Activated B cell treated with CpG ODN at 0.5 μM for 24 hours (primary cell): Measurements from ENCODE around the gene HPN. TPM values are rescaled to one million over a fixed set of nuclear protein-coding genes. Genes with fewer than 3 reads are reported as not detected.
A peak's percentile ranks its signal among the peaks of the same experiment; 100 is the strongest.
"Not testable (repeated sequence)": the region's sequence is repeated elsewhere in the genome, so short reads cannot be mapped to it uniquely, and the experiment has no call there.

Experiments
- ATAC-seq: fragments of 200-7000 bp; cut with Tn5 transposase; one replicate; pipeline ENCODE4 v1.10.0; 2021; ENCODE audit warnings: low read depth, mild to moderate bottlenecking, moderate library complexity
- CTCF ChIA-PET: fragments of 350-600 bp; sonication (Branson Sonifier 250); formaldehyde crosslinking; loops from one replicate; lab custom pipeline; 2021; ENCODE audit warnings: antibody characterized with exemption; lab: Charles Lee
- POLR2A ChIA-PET: fragments of 350-600 bp; sonication (Branson Sonifier 250); formaldehyde crosslinking; loops from one replicate; lab custom pipeline; 2021; ENCODE audit warnings: antibody characterized with exemption; lab: Charles Lee
- DNase-seq: peaks from one replicate; pipeline ENCODE4 v3.0.0; 2022
- H3K27ac Mint-ChIP-seq: one replicate; pipeline ENCODE4 v1.8.0; 2020; ENCODE audit warnings: mixed read lengths
- H3K27me3 Mint-ChIP-seq: one replicate; pipeline ENCODE4 v1.8.0; 2021; ENCODE audit warnings: mixed read lengths
- H3K36me3 Mint-ChIP-seq: one replicate; pipeline ENCODE4 v1.8.0; 2021; ENCODE audit warnings: low read depth, mixed read lengths
- H3K4me1 Mint-ChIP-seq: one replicate; pipeline ENCODE4 v1.8.0; 2021; ENCODE audit warnings: mixed read lengths
- H3K4me3 Mint-ChIP-seq: one replicate; pipeline ENCODE4 v1.8.0; 2020; ENCODE audit warnings: mild to moderate bottlenecking, mixed read lengths
- H3K9me3 Mint-ChIP-seq: one replicate; pipeline ENCODE4 v1.8.0; 2020; ENCODE audit warnings: mixed read lengths
- CTCF ChIP-seq: fragments of 200-600 bp; IDR thresholded peaks from one replicate; pipeline ENCODE4 v1.8.0; 2022; ENCODE audit warnings: antibody characterized with exemption, mild to moderate bottlenecking
- intact Hi-C: fragments of 100-400 bp; cut with micrococcal nuclease; formaldehyde crosslinking; loops from one replicate; pipeline ENCODE4 v1.15.1; 2024
- total RNA-seq: library from RNA; stranded (reverse); gene quantifications from 2 replicates; pipeline ENCODE4 v1.2.3, GENCODE V29; 2022

HPN gene
- total RNA-seq, result not detected in 2 replicates

DNA sequence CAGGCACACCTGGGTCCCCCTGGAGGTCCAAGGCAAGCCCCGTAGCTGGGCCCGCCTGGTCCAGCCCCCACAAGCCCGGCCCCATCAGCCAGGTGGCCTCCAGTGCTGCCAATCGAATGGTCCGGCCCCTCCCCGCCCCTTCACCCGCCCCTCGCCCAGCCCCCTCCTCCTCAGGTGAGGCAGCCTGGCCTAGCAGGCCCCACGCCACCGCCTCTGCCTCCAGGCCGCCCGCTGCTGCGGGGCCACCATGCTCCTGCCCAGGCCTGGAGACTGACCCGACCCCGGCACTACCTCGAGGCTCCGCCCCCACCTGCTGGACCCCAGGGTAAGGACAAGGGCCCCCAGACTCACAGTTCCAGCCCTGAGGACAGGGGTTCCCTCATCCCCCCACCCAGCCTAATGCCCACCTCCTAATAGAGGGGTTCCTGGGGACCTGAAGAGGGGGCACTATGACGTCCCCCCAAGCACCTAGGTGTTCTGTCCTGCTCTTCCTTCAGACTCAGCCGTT lies at the start of gene HPN:
Gene HPN, plus strand, starts transcription at position 174 of the 508 bp plus-strand sequence. CDS start 786 bp downstream, outside the sequence.
- H3K27me3 Mint-ChIP-seq, result peaks cover 3% of the 10 kb centered on the region
- intact Hi-C loops, result no loop called here
- no peak within 1 kb of the TSS for H3K27ac Mint-ChIP-seq
- ChIA-PET POLR2A (no interaction called here), CTCF (no interaction called here)
- no peak for ATAC-seq
- H3K4me1 Mint-ChIP-seq, result peaks cover 55% of the 10 kb centered on the region
- DNase-seq, result no peak
- peak within 1 kb of the TSS; percentile 82 for H3K4me3 Mint-ChIP-seq
- H3K9me3 Mint-ChIP-seq, result no peaks in the 10 kb centered on the region
- H3K36me3 Mint-ChIP-seq, result no peaks in the 10 kb centered on the region
- TF ChIP-seq CTCF, result no peak

DNA sequence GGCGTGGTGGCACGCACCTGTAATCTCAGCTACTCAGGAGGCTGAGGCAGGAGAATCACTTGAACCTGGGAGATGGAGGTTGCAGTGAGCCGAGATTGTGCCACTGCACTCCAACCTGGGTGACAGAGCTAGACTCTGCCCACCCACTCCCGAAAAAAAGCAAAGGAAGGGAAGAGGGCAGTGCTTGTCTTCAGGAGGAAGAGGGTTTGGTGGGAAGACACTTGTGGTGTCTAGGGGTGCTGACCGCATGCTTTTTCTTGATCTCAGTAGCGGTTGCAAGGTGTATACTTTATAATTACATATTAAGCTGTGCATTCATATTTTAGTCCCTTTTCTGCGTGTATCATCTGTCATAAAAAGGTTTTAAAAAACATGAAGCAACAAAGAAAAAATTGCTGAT lies 48.9 kb upstream of the HPN start:
- H3K4me3 Mint-ChIP-seq, POLR2A ChIA-PET, H3K9me3 Mint-ChIP-seq, H3K27me3 Mint-ChIP-seq, DNase-seq, H3K36me3 Mint-ChIP-seq, H3K27ac Mint-ChIP-seq, ATAC-seq, CTCF ChIA-PET, intact Hi-C loops: not testable (repeated sequence)
- H3K4me1 Mint-ChIP-seq, result peaks cover 15% of the 10 kb centered on the region

- intact Hi-C loops, result no loop called here
- ChIA-PET POLR2A (no interaction called here), CTCF (no interaction called here)
- H3K27ac Mint-ChIP-seq, result no peak overlapping the region
- DNase-seq (no peak), ATAC-seq (no peak)
- H3K4me3 Mint-ChIP-seq, result no peak overlapping the region
- TF ChIP-seq CTCF, result no peak
- peaks cover 28% of the 10 kb centered on the region for H3K4me1 Mint-ChIP-seq
- no peaks in the 10 kb centered on the region for H3K9me3 Mint-ChIP-seq
- H3K27me3 Mint-ChIP-seq, result no peaks in the 10 kb centered on the region
- H3K36me3 Mint-ChIP-seq, result no peaks in the 10 kb centered on the region
Measured at GRCh38 chr19:34994286-34994642, 47.3 kb upstream of the HPN start.

DNA sequence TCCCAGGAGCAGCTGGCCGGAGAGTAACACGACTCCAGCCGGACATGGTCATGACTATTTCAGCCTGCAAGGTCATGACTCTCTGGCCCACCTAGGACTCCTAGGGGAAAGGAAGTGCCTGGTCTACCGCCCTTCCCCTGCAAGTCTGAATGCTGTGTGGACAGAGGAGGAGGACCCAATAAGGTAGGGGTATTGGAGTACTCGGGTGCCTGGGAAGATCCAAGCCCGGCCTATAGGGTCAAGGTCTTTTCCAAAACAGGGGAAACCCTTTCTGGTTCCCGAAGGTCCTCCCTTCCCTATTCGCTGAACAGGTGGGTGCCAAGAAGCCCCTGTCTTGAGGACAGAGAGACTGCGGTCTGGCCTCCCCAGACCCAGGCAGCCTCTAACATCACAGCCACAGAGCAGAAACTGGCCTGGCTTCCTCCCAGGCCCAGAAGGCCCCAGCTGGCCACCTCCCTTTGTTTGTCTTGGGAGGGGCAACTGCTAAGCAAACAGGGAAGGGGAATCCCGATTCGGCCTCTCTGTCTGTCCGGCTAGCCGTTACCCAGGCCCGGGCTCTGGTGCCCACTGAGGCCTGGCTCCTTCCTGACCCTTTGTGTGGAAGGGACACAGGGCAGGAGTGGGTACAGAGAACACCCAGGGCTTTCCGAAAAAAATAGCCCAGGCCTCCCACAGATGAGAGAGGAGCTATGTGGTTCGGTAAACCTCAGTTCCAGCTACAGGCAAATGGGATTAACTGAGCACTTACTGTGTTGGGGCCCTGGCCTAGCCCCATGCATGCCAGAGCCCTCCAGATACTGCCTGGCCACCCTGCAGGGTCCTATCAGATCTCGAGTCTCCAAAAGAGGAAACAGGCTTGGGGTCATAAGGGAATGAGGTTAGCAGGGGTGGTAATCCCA lies 46.6 kb upstream of the HPN start:
- no peak for DNase-seq
- intact Hi-C loops, result no loop called here

DNA sequence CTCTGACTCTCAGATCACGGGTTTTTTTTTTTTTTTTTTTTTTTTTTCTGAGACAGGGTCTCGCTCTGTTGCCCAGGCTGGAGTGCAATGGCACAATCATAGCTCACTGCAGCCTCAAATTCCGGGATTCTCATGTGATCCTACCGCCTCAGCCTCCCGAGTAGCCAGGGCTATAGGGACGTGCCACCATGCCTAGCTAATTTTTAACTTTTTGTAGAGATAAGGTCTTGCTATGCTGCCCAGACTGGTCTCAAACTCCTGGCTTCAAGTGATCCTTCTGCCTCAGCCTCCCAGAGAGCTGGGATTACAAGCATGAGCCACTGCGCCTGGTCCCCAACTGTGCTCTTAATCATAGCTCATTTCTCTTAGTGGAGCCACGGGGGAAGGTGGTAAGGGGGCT lies 46.0 kb upstream of the HPN start:
- H3K27ac Mint-ChIP-seq, result no peak overlapping the region
- intact Hi-C loops, result no loop called here
- ChIA-PET CTCF (no interaction called here), POLR2A (no interaction called here)
- H3K36me3 Mint-ChIP-seq, result no peaks in the 10 kb centered on the region
- no peak for TF ChIP-seq CTCF
- no peak overlapping the region for H3K4me3 Mint-ChIP-seq
- H3K9me3 Mint-ChIP-seq, result no peaks in the 10 kb centered on the region
- DNase-seq (no peak), ATAC-seq (no peak)
- no peaks in the 10 kb centered on the region for H3K27me3 Mint-ChIP-seq
- H3K4me1 Mint-ChIP-seq, result peaks cover 32% of the 10 kb centered on the region

More for the DNA sequence above, 46.6 kb upstream of the HPN start:
- no peaks in the 10 kb centered on the region for H3K36me3 Mint-ChIP-seq
- TF ChIP-seq CTCF, result no peak
- CTCF ChIA-PET, result no interaction called here
- H3K4me3 Mint-ChIP-seq, result no peak overlapping the region
- H3K27ac Mint-ChIP-seq, result no peak overlapping the region
- ATAC-seq, result no peak
- no peaks in the 10 kb centered on the region for H3K9me3 Mint-ChIP-seq
- peaks cover 34% of the 10 kb centered on the region for H3K4me1 Mint-ChIP-seq
- POLR2A ChIA-PET, result no interaction called here
- no peaks in the 10 kb centered on the region for H3K27me3 Mint-ChIP-seq
